ENCODE measurements around the gene SAA4.
"Not testable (repeated sequence)": the region's sequence is repeated elsewhere in the genome, so short reads cannot be mapped to it uniquely, and the experiment has no call there.

DNA sequence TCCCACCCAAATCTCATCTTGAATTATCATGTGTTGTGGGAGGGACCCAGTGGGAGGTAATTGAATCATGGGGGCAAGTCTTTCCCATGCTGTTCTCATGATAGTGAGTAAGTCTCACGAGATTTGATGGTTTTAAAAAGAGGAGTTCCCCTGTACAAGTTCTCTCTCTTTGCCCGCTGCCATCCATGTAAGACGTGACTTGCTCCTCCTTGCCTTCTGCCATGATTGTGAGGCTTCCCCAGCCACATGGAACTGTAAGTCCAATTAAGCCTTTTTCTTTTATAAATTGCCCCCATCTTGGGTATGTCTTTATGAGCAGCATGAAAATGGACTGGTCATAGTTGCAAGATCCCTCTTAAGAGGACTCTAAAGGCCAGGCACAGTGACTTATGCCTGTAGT lies 38.9 kb downstream of the SAA4 start:
- TF ChIP-seq EZH2 (IDR thresholded peaks at IDR 0.05; ENCODE audit: insufficient read depth, poor library complexity, severe bottlenecking); EZH2phosphoT487 (IDR thresholded peaks at IDR 0.05; ENCODE audit: insufficient read depth, low read depth): not testable (repeated sequence)
